Esophagus muscularis mucosa (tissue), 4 donors: Measurements from ENCODE around the gene JPH2. TPM values are rescaled to one million over a fixed set of nuclear protein-coding genes. Genes with fewer than 3 reads are reported as not detected.
A peak's percentile ranks its signal among the peaks of the same experiment; 100 is the strongest.

Experiments used
- DNase-seq: peaks from one replicate; pipeline ENCODE4 v3.0.0-alpha.2; 2017; ENCODE audit errors: extremely low spot score
- H3K27ac ChIP-seq, 4 donors: fragments of 200-600 bp; sonication (generic); replicated peaks in 1 of 4; 1 replicate in 3 of 4; 2 replicates in 1 of 4; pipeline ENCODE4 v1.5.1; 2016 to 2019; ENCODE audit warnings: mild to moderate bottlenecking in 1 of 4
- H3K27me3 ChIP-seq, 4 donors: fragments of 200-600 bp; sonication (generic); one replicate each; pipeline versions ENCODE4 v1.5.1 to v1.6.0; 2016 to 2019
- H3K36me3 ChIP-seq, 4 donors: fragments of 200-600 bp; sonication (generic); one replicate each; pipeline ENCODE4 v1.5.1; 2016 to 2019
- H3K4me1 ChIP-seq, 4 donors: fragments of 200-600 bp; sonication (generic); one replicate each; pipeline ENCODE4 v1.5.1; 2016 to 2019
- H3K4me3 ChIP-seq, 4 donors: fragments of 200-600 bp; sonication (generic); 1 replicate in 2 of 4; 2 replicates in 2 of 4; pipeline ENCODE4 v1.5.1; 2016 to 2019; ENCODE audit warnings: mild to moderate bottlenecking in 4 of 4, moderate library complexity in 1 of 4
- H3K9me3 ChIP-seq, 4 donors: fragments of 200-600 bp; sonication (generic); 1 replicate in 3 of 4; 2 replicates in 1 of 4; pipeline ENCODE4 v1.5.1; 2016 to 2019
- CTCF ChIP-seq, 3 experiments: fragments of 200-600 bp in 2 of 3; fragments of 450-650 bp in 1 of 3; sonication (generic) in 2 of 3; IDR thresholded peaks; one replicate each; pipeline ENCODE4 v1.5.1; 2017 to 2019; ENCODE audit warnings: antibody characterized with exemption in 3 of 3, mild to moderate bottlenecking in 2 of 3, moderate library complexity in 1 of 3
- EP300 ChIP-seq: sonication (generic); formaldehyde crosslinking; IDR thresholded peaks from one replicate; pipeline ENCODE4 v1.6.1; 2017; ENCODE audit warnings: antibody characterized with exemption
- POLR2A ChIP-seq: fragments of 450-650 bp; IDR thresholded peaks from one replicate; pipeline ENCODE4 v1.6.1; 2017; ENCODE audit warnings: antibody characterized with exemption, moderate library complexity, mild to moderate bottlenecking, low read depth
- POLR2AphosphoS5 ChIP-seq, 2 donors: sonication (generic); formaldehyde crosslinking; IDR thresholded peaks; one replicate each; pipeline ENCODE4 v1.6.1; 2017; ENCODE audit warnings: antibody characterized with exemption in 2 of 2
- WGBS: methylation state at CpG from one replicate; pipeline ENCODE4 v1.1.5; 2018; 5-methylcytosine and 5-hydroxymethylcytosine counted together
- intact Hi-C: fragments of 100-400 bp; cut with DNase I; formaldehyde crosslinking; loops from one replicate; pipeline ENCODE4 v1.15.1; 2023
- total RNA-seq, 4 donors: library from RNA; depleted of rRNA; stranded (reverse); fragments of >200 nt; gene quantifications; one replicate each; pipeline versions ENCODE4 v1.1.0 to v1.2.1, GENCODE V29; 2016

JPH2 gene
- total RNA-seq, 4 donors from 2014 or later, result 187 to 441 (median 295) TPM

- no peak for DNase-seq
- Histone ChIP-seq H3K4me3 (no peak overlapping the region), H3K27ac (peak overlapping the region; percentile 96 to 99 (median 98)), H3K36me3 (peaks cover 0 to 8% (median 0%) of the 10 kb centered on the region in 4 donors), H3K9me3 (no peaks in the 10 kb centered on the region), H3K27me3 (no peaks in the 10 kb centered on the region), H3K4me1 (peaks cover 31 to 60% (median 43%) of the 10 kb centered on the region in 4 donors)
- WGBS, result 72% methylated on average over 4 of the region's 4 CpGs
- intact Hi-C loops, result loop anchor here (5.0 to 10.0 kb wide), 6 partner anchors 172 to 672 kb away; partner anchors contain the start of genes SERINC3, TTPAL and YWHAB
- no peak for TF ChIP-seq CTCF (IDR thresholded peaks at IDR 0.05)
- TF ChIP-seq EP300, result no peak
- TF ChIP-seq POLR2A, result no peak
- TF ChIP-seq POLR2AphosphoS5 (IDR thresholded peaks at IDR 0.05), result no peak
These were observed 25.8 kb upstream of the JPH2 start for GRCh38 chr20:44212792-44213191.

GRCh38 chr20:44211177-44212039 lies 24.4 kb upstream of the JPH2 start:
- Histone ChIP-seq H3K27ac (peak overlapping the region; percentile 96 to 99 (median 98)), H3K27me3 (no peaks in the 10 kb centered on the region), H3K9me3 (no peaks in the 10 kb centered on the region), H3K4me3 (peak overlapping the region; percentile 81 to 94 (median 92)), H3K36me3 (peaks cover 0 to 5% (median 2%) of the 10 kb centered on the region in 4 donors), H3K4me1 (peaks cover 45 to 63% (median 49%) of the 10 kb centered on the region in 4 donors)
- DNase-seq, result no peak
- intact Hi-C loops, result loop anchor here (5.0 to 10.0 kb wide), 6 partner anchors 173 to 673 kb away; partner anchors contain the start of genes SERINC3, TTPAL and YWHAB
- WGBS, result 11% methylated on average over 16 of the region's 24 CpGs
- no peak for TF ChIP-seq POLR2AphosphoS5 (IDR thresholded peaks at IDR 0.05)
- TF ChIP-seq CTCF (IDR thresholded peaks at IDR 0.05), result no peak
- TF ChIP-seq POLR2A, result peak; percentile 83

- Histone ChIP-seq H3K4me3 (peak within 1 kb of the TSS; percentile 81 to 94 (median 92)), H3K36me3 (peaks cover 0 to 11% (median 5%) of the 10 kb centered on the region in 4 donors), H3K9me3 (no peaks in the 10 kb centered on the region), H3K27me3 (no peaks in the 10 kb centered on the region), H3K4me1 (peaks cover 51 to 71% (median 57%) of the 10 kb centered on the region in 4 donors), H3K27ac (peak within 1 kb of the TSS; percentile 96 to 99 (median 98))
- intact Hi-C loops, result loop anchor here (5.0 to 10.0 kb wide), 6 partner anchors 174 to 674 kb away; partner anchors contain the start of genes SERINC3, TTPAL and YWHAB
- TF ChIP-seq CTCF (IDR thresholded peaks at IDR 0.05), result peak in 1 of 3 experiments; percentile 16
- TF ChIP-seq POLR2A, result peak; percentile 93
- TF ChIP-seq EP300, result no peak
- TF ChIP-seq POLR2AphosphoS5 (IDR thresholded peaks at IDR 0.05), result peak; percentile 95 to 99
- peak; percentile 100 for DNase-seq
- WGBS, result 0% methylated on average over 23 of the region's 79 CpGs
These were observed 23.6 kb upstream of the JPH2 start, which contains the start of gene OSER1 for GRCh38 chr20:44210406-44211176. Gene OSER1 (minus strand): TSS chr20:44210771. CDS start chr20:44206957, 3,814 bp downstream.

- Histone ChIP-seq H3K27me3 (no peaks in the 10 kb centered on the region), H3K36me3 (peaks cover 0 to 18% (median 9%) of the 10 kb centered on the region in 4 donors), H3K4me3 (peak overlapping the region; percentile 81 to 94 (median 92)), H3K27ac (peak overlapping the region; percentile 95 to 99 (median 98)), H3K4me1 (peaks cover 57 to 73% (median 64%) of the 10 kb centered on the region in 4 donors), H3K9me3 (no peaks in the 10 kb centered on the region)
- TF ChIP-seq EP300 (no peak), CTCF (IDR thresholded peaks at IDR 0.05) (no peak), POLR2AphosphoS5 (IDR thresholded peaks at IDR 0.05) (peak in 1 of 2 donors; percentile 7)
- no peak for DNase-seq
- intact Hi-C loops, result loop anchor here (5.0 to 10.0 kb wide), 6 partner anchors 175 to 675 kb away; partner anchors contain the start of genes SERINC3, TTPAL and YWHAB
- under 1% methylated on average over 31 of the region's 31 CpGs for WGBS
These were observed 22.9 kb upstream of the JPH2 start for GRCh38 chr20:44209686-44210405.
